Naive thymus-derived CD4-positive, alpha-beta T cell (primary cell): ENCODE data around the gene RIGI. TPM values are rescaled to one million over a fixed set of nuclear protein-coding genes. Genes with fewer than 3 reads are reported as not detected.

Experiments
- ATAC-seq: fragments of 150-1000 bp; cut with Tn5 transposase; 2 replicates; pipeline ENCODE4 v1.10.0; 2021; ENCODE audit warnings: mild to moderate bottlenecking, moderate library complexity
- CTCF ChIA-PET: fragments of 350-600 bp; sonication (Branson Sonifier 250); formaldehyde crosslinking; loops from one replicate; lab custom pipeline; 2021; ENCODE audit warnings: antibody characterized with exemption; lab: Charles Lee
- POLR2A ChIA-PET: fragments of 350-600 bp; sonication (Branson Sonifier 250); formaldehyde crosslinking; loops from one replicate; lab custom pipeline; 2021; ENCODE audit warnings: antibody characterized with exemption, inconsistent platforms; lab: Charles Lee
- DNase-seq, 9 donors: peaks; one replicate each; pipeline versions ENCODE4 v3.0.0 to v3.0.0-alpha.2; 2020 to 2022; ENCODE audit warnings: mixed read lengths in 1 of 9
- H3K27ac ChIP-seq: one replicate; pipeline ENCODE4 v1.7.0; 2013; ENCODE audit warnings: mild to moderate bottlenecking, low read depth, low read length, moderate library complexity
- H3K27me3 ChIP-seq, 2 donors: one replicate each; pipeline ENCODE4 v1.7.0; 2013; ENCODE audit warnings: low read length in 2 of 2, mild to moderate bottlenecking in 2 of 2, moderate library complexity in 2 of 2; ENCODE audit not compliant: control insufficient read depth in 2 of 2, insufficient read depth in 2 of 2
- H3K36me3 ChIP-seq, 3 experiments: 1 replicate in 2 of 3; 2 replicates in 1 of 3; pipeline ENCODE4 v1.7.0; 2013; ENCODE audit warnings: low read length in 3 of 3, mild to moderate bottlenecking in 3 of 3, moderate library complexity in 1 of 3; ENCODE audit not compliant: insufficient read depth in 3 of 3, control insufficient read depth in 2 of 3
- H3K4me1 ChIP-seq, 2 donors: one replicate each; pipeline ENCODE4 v1.7.0; 2013; ENCODE audit warnings: low read length in 2 of 2, mild to moderate bottlenecking in 2 of 2, moderate library complexity in 1 of 2; ENCODE audit not compliant: control insufficient read depth in 2 of 2, insufficient read depth in 2 of 2
- H3K4me3 ChIP-seq: 2 replicates; pipeline ENCODE4 v1.7.0; 2013; ENCODE audit warnings: mild to moderate bottlenecking, low read length
- H3K9me3 ChIP-seq, 3 experiments: 1 replicate in 2 of 3; 2 replicates in 1 of 3; pipeline ENCODE4 v1.7.0; 2013; ENCODE audit warnings: low read length in 3 of 3; ENCODE audit not compliant: control insufficient read depth in 2 of 3
- H3K27ac Mint-ChIP-seq, 9 donors: one replicate each; pipeline ENCODE4 v1.8.0; 2020 to 2022; ENCODE audit warnings: mixed read lengths in 9 of 9, mild to moderate bottlenecking in 8 of 9, moderate library complexity in 5 of 9, inconsistent platforms in 2 of 9
- H3K27me3 Mint-ChIP-seq, 5 donors: one replicate each; pipeline ENCODE4 v1.8.0; 2021 to 2022; ENCODE audit warnings: mixed read lengths in 5 of 5, mild to moderate bottlenecking in 1 of 5
- H3K36me3 Mint-ChIP-seq, 5 donors: one replicate each; pipeline ENCODE4 v1.8.0; 2020 to 2022; ENCODE audit warnings: mixed read lengths in 5 of 5, mild to moderate bottlenecking in 3 of 5, inconsistent platforms in 1 of 5
- H3K4me1 Mint-ChIP-seq, 7 donors: one replicate each; pipeline ENCODE4 v1.8.0; 2020 to 2022; ENCODE audit warnings: mixed read lengths in 7 of 7, mild to moderate bottlenecking in 3 of 7, inconsistent platforms in 1 of 7
- H3K4me3 Mint-ChIP-seq, 10 donors: one replicate each; pipeline ENCODE4 v1.8.0; 2020 to 2022; ENCODE audit warnings: mild to moderate bottlenecking in 10 of 10, mixed read lengths in 10 of 10, moderate library complexity in 6 of 10, inconsistent platforms in 2 of 10
- H3K9me3 Mint-ChIP-seq, 11 donors: one replicate each; pipeline ENCODE4 v1.8.0; 2020 to 2022; ENCODE audit warnings: mixed read lengths in 11 of 11, mild to moderate bottlenecking in 4 of 11, inconsistent platforms in 1 of 11, moderate library complexity in 1 of 11
- intact Hi-C, 2 donors: fragments of 100-400 bp; cut with micrococcal nuclease; formaldehyde crosslinking; loops; one replicate each; pipeline ENCODE4 v1.15.1; 2023
- polyA plus RNA-seq, 2 donors: library from polyadenylated mRNA; unstranded; fragments of 300-500 nt; fragmentation: Illumina TruSeq; gene quantifications; one replicate each; pipeline ENCODE4 v1.2.3, GENCODE V29; 2021
- total RNA-seq, 6 experiments: library from RNA in 5 of 6; stranded (reverse) in 5 of 6; gene quantifications; 1 replicate in 5 of 6; 2 replicates in 1 of 6; pipeline ENCODE4 v1.2.3 and lab custom pipeline; 2021 to 2026

Gene RIGI
- total and polyA plus RNA-seq, 7 experiments from 2014 or later: 8.6 to 29.6 (median 17.3) TPM

DNA sequence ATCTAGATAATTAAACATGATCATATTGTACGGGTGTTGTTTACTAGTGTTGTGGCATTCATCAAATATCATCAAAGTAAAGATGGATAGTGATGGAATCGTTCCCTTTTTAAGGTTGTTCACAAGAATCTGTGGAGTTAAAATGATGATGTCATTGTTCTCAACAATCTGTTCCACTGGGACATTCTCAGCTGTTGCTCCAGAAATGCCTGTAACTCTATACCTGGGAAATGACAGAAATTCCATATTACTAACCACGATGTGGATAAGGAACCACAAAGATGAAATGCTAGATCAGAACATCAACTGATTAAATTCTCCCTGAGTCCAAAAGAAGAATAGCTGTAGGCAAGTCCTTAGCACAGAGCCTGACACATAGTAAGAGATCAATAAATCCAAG is 38.0 kb downstream of the RIGI start:
- Histone ChIP-seq H3K9me3 (no peaks in the 10 kb centered on the region), H3K27me3 (no peaks in the 10 kb centered on the region), H3K27ac (no peak overlapping the region), H3K4me1 (no peaks in the 10 kb centered on the region), H3K36me3 (peaks cover 15 to 82% (median 37%) of the 10 kb centered on the region in 3 experiments), H3K4me3 (no peak overlapping the region)
- ChIA-PET POLR2A (interaction anchor here (0.6 kb wide), 1 partner anchor 32 kb away, joined by 4 read pairs; no protein-coding TSS in a partner anchor), CTCF (no interaction called here)
- no peaks in the 10 kb centered on the region for H3K27me3 Mint-ChIP-seq
- ATAC-seq (no peak), DNase-seq (no peak)
- H3K4me3 Mint-ChIP-seq: no peak overlapping the region
- H3K9me3 Mint-ChIP-seq: no peaks in the 10 kb centered on the region
- peaks cover 20 to 67% (median 47%) of the 10 kb centered on the region in 5 donors for H3K36me3 Mint-ChIP-seq
- intact Hi-C loops: no loop called here
- H3K27ac Mint-ChIP-seq: no peak overlapping the region
- H3K4me1 Mint-ChIP-seq: peaks cover 0 to 8% (median 0%) of the 10 kb centered on the region in 7 donors

DNA sequence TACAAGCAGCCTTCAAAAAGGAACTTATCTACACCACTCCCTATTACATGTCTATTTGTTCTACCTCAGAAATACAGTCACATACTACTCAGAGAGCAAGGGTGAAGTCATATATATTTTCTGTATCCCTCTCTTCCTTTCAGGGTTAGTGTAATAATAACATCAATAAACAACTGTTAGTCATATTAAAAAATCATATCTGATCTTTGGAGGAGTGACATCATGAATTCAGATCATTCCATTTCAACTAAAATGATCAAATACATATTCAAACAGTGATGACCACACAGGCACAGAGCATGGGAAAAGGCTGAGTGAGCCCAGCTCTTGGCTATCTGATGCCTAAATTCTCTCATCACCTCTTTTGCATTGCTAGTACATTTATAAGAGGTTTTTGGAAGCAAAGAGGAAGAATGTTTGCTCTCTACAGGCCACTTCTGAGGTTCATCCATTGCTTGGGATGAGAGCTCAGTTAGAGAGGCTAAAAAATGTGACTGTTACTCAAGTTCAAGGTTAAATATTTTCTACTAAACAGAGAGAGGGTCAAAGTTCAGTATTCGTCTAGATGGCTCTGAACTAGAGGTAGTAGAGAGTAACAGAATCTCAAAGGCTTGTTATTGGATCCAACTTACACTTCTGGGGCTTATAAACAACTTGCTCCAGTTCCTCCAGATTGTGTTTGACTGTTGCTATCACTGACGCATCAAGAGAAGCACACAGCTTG is 39.0 kb downstream of the RIGI start:
- no peak overlapping the region for H3K27ac ChIP-seq
- no peaks in the 10 kb centered on the region for H3K9me3 ChIP-seq
- Mint-ChIP-seq H3K27me3 (no peaks in the 10 kb centered on the region), H3K9me3 (no peaks in the 10 kb centered on the region), H3K27ac (peak overlapping the region in 3 of 9 donors; percentile 4 to 56 (median 4)), H3K4me1 (peaks cover 0 to 8% (median 0%) of the 10 kb centered on the region in 7 donors), H3K4me3 (no peak overlapping the region), H3K36me3 (peaks cover 22 to 71% (median 51%) of the 10 kb centered on the region in 5 donors)
- no peaks in the 10 kb centered on the region for H3K4me1 ChIP-seq
- ATAC-seq: no peak
- H3K36me3 ChIP-seq: peaks cover 9 to 85% (median 37%) of the 10 kb centered on the region in 3 experiments
- no peaks in the 10 kb centered on the region for H3K27me3 ChIP-seq
- ChIA-PET CTCF (interaction anchor here (0.7 kb wide), 1 partner anchor 1516 kb away, joined by 3 read pairs; no protein-coding TSS in a partner anchor), POLR2A (no interaction called here)
- no peak overlapping the region for H3K4me3 ChIP-seq
- intact Hi-C loops: no loop called here
- DNase-seq: no peak

DNA sequence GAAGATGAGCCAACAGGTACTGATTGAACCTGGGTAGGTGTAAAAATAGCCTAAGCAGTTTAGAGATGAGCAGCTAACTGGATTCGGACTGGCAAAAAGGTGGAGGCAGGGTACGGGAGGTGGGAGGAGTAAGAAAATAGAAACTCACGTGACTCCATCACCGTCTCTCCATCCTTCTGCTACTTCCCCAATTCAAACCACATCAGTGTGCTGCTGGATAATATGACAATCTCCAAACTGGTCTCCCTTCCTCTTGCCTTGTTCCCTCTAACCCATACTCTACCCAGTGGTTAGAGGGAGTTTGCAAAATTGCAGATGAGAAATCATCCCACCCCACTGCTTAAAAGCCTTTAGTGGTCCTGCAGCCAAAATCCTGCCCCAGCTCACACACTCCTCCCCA is 42.7 kb downstream of the RIGI start:
- peak overlapping the region in 3 of 9 donors; percentile 24 to 82 (median 71) for H3K27ac Mint-ChIP-seq
- no peaks in the 10 kb centered on the region for H3K9me3 Mint-ChIP-seq
- H3K27ac ChIP-seq: no peak overlapping the region
- DNase-seq: no peak
- CTCF ChIA-PET: interaction anchor here (0.6 kb wide), 1 partner anchor 10 kb away, joined by 4 read pairs; no protein-coding TSS in a partner anchor
- POLR2A ChIA-PET: no interaction called here
- H3K4me3 ChIP-seq: no peak overlapping the region
- no peak overlapping the region for H3K4me3 Mint-ChIP-seq
- ATAC-seq: peak; percentile 32
- no peaks in the 10 kb centered on the region for H3K27me3 Mint-ChIP-seq
- H3K36me3 Mint-ChIP-seq: peaks cover 26 to 70% (median 57%) of the 10 kb centered on the region in 5 donors
- intact Hi-C loops: no loop called here
- H3K9me3 ChIP-seq: no peaks in the 10 kb centered on the region
- H3K36me3 ChIP-seq: peaks cover 8 to 81% (median 33%) of the 10 kb centered on the region in 3 experiments
- no peaks in the 10 kb centered on the region for H3K4me1 ChIP-seq
- H3K4me1 Mint-ChIP-seq: peaks cover 0 to 8% (median 0%) of the 10 kb centered on the region in 7 donors
- no peaks in the 10 kb centered on the region for H3K27me3 ChIP-seq

Other genes starting within 250 kb of the RIGI start
- gene ACO1, start 141.6 kb downstream of the RIGI start, total RNA-seq: 10 to 100 TPM in 1 of 5 experiments, 1 to 10 TPM in 4; 4.7 to 10.5 (median 7.4) TPM
- 10 to 100 TPM in 1 of 2 donors, 1 to 10 TPM in 1; 9.6 to 12.3 TPM for gene ACO1, start 141.6 kb downstream of the RIGI start, polyA plus RNA-seq
- 10 to 100 TPM; 15.1 to 38.5 (median 25.7) TPM for gene SMIM27, start 26.1 kb upstream of the RIGI start, total RNA-seq
- 100 to 1,000 TPM in 1 of 2 donors, 10 to 100 TPM in 1; 41.3 to 108 TPM for gene SMIM27, start 26.1 kb upstream of the RIGI start, polyA plus RNA-seq
- 10 to 100 TPM; 12.1 to 27.3 (median 22.5) TPM for gene TOPORS, start 26.4 kb upstream of the RIGI start, total RNA-seq
- 10 to 100 TPM; 24.4 to 24.7 TPM for gene TOPORS, start 26.4 kb upstream of the RIGI start, polyA plus RNA-seq
- 10 to 100 TPM; 10.4 to 45.1 (median 14.5) TPM for gene NDUFB6, start 47.0 kb upstream of the RIGI start, total RNA-seq
- 10 to 100 TPM; 35.0 to 75.9 TPM for gene NDUFB6, start 47.0 kb upstream of the RIGI start, polyA plus RNA-seq
- gene TAF1L, start 109.5 kb upstream of the RIGI start, total RNA-seq: under 1 TPM in 3 of 5 experiments, not detected in 2; 0.05 TPM
- gene TAF1L, start 109.5 kb upstream of the RIGI start, polyA plus RNA-seq: not detected